Ascending aorta (tissue), 2 donors: Measurements from ENCODE around the gene CYREN. TPM values are rescaled to one million over a fixed set of nuclear protein-coding genes. Genes with fewer than 3 reads are reported as not detected.
"Not testable (repeated sequence)": the region's sequence is repeated elsewhere in the genome, so short reads cannot be mapped to it uniquely, and the experiment has no call there.

Experiments used
- DNase-seq, 2 donors: peaks; one replicate each; pipeline ENCODE4 v3.0.0-alpha.2; 2019; ENCODE audit warnings: low spot score in 2 of 2
- H3K27ac ChIP-seq, 2 donors: fragments of 200-600 bp; sonication (generic); one replicate each; pipeline ENCODE4 v1.5.1; 2016 to 2017; ENCODE audit warnings: mild to moderate bottlenecking in 1 of 2
- H3K27me3 ChIP-seq: fragments of 200-600 bp; sonication (generic); one replicate; pipeline ENCODE4 v1.5.1; 2017
- H3K36me3 ChIP-seq, 2 donors: fragments of 200-600 bp; sonication (generic); one replicate each; pipeline ENCODE4 v1.5.1; 2016
- H3K4me1 ChIP-seq, 2 donors: fragments of 200-600 bp; sonication (generic); one replicate each; pipeline ENCODE4 v1.5.1; 2016 to 2017; ENCODE audit warnings: mild to moderate bottlenecking in 1 of 2
- H3K4me3 ChIP-seq, 2 donors: fragments of 200-600 bp; sonication (generic); one replicate each; pipeline ENCODE4 v1.5.1; 2016 to 2017; ENCODE audit warnings: mild to moderate bottlenecking in 1 of 2
- H3K9me3 ChIP-seq, 2 donors: fragments of 200-600 bp; sonication (generic); one replicate each; pipeline ENCODE4 v1.5.1; 2016
- CTCF ChIP-seq, 3 experiments: fragments of 200-600 bp in 2 of 3; fragments of 450-650 bp in 1 of 3; sonication (generic) in 2 of 3; IDR thresholded peaks; one replicate each; pipeline ENCODE4 v1.5.1; 2016 to 2019; ENCODE audit warnings: antibody characterized with exemption in 3 of 3, mild to moderate bottlenecking in 1 of 3, moderate library complexity in 1 of 3
- intact Hi-C: fragments of 100-400 bp; cut with DNase I; formaldehyde crosslinking; loops from one replicate; pipeline ENCODE4 v1.15.1; 2023
- total RNA-seq: library from RNA; depleted of rRNA; stranded (reverse); fragments of >200 nt; gene quantifications from one replicate; pipeline ENCODE4 v1.1.0, GENCODE V29; 2016

The CYREN gene
- total RNA-seq: 21.6 TPM

- Histone ChIP-seq H3K36me3 (peaks cover 20 to 31% of the 10 kb centered on the region in 2 donors), H3K9me3 (no peaks in the 10 kb centered on the region), H3K27me3 (no peaks in the 10 kb centered on the region), H3K4me3 (peak within 1 kb of the TSS; percentile 68 to 92), H3K4me1 (peaks cover 15 to 27% of the 10 kb centered on the region in 2 donors), H3K27ac (peak within 1 kb of the TSS; percentile 95 to 98)
- intact Hi-C loops: loop anchor here (1.0 to 10.0 kb wide), 8 partner anchors 23 to 524 kb away; partner anchors contain the start of genes AGBL3, BPGM and WDR91
- DNase-seq: peak; percentile 81 to 97
- TF ChIP-seq CTCF (IDR thresholded peaks at IDR 0.05): peak; percentile 80 to 86 (median 81)
Measured at GRCh38 chr7:135170274-135170997, at the start of gene CYREN. TSS of gene CYREN (minus strand) at chr7:135170707. CDS start at chr7:135168922, 1,785 bp downstream.

- H3K27ac ChIP-seq: no peak overlapping the region
- no peaks in the 10 kb centered on the region for H3K4me1 ChIP-seq
- no peaks in the 10 kb centered on the region for H3K36me3 ChIP-seq
- H3K27me3 ChIP-seq: no peaks in the 10 kb centered on the region
- no peak overlapping the region for H3K4me3 ChIP-seq
- TF ChIP-seq CTCF (IDR thresholded peaks at IDR 0.05): no peak
- DNase-seq: no peak
- intact Hi-C loops: no loop called here
- H3K9me3 ChIP-seq: no peaks in the 10 kb centered on the region
Measured at GRCh38 chr7:135217645-135218509, 47.4 kb upstream of the CYREN start.

- no peak overlapping the region for H3K4me3 ChIP-seq
- no peak for DNase-seq
- H3K4me1 ChIP-seq: no peaks in the 10 kb centered on the region
- H3K27me3 ChIP-seq: no peaks in the 10 kb centered on the region
- intact Hi-C loops: no loop called here
- TF ChIP-seq CTCF (IDR thresholded peaks at IDR 0.05): no peak
- no peaks in the 10 kb centered on the region for H3K9me3 ChIP-seq
- no peak overlapping the region for H3K27ac ChIP-seq
- no peaks in the 10 kb centered on the region for H3K36me3 ChIP-seq
Measured at GRCh38 chr7:135215698-135216097, 45.2 kb upstream of the CYREN start.

- no peak for TF ChIP-seq CTCF (IDR thresholded peaks at IDR 0.05)
Measured at GRCh38 chr7:135215180-135215579, 44.7 kb upstream of the CYREN start.

GRCh38 chr7:135213831-135214230 is 43.3 kb upstream of the CYREN start:
- TF ChIP-seq CTCF (IDR thresholded peaks at IDR 0.05): no peak
- Histone ChIP-seq H3K27ac (no peak overlapping the region), H3K4me3 (no peak overlapping the region), H3K4me1 (peaks cover 0 to 13% of the 10 kb centered on the region in 2 donors), H3K27me3 (no peaks in the 10 kb centered on the region), H3K36me3 (no peaks in the 10 kb centered on the region), H3K9me3 (no peaks in the 10 kb centered on the region)
- no peak for DNase-seq
- intact Hi-C loops: loop anchor here (5.0 kb wide), 4 partner anchors 293 to 782 kb away; partner anchors contain the start of genes FAM180A and STMP1

More at GRCh38 chr7:135215180-135215579, 44.7 kb upstream of the CYREN start:
- Histone ChIP-seq H3K36me3 (no peaks in the 10 kb centered on the region), H3K9me3 (no peaks in the 10 kb centered on the region), H3K27me3 (no peaks in the 10 kb centered on the region), H3K4me1 (peaks cover 0 to 2% of the 10 kb centered on the region in 2 donors), H3K4me3 (no peak overlapping the region), H3K27ac (no peak overlapping the region)
- no peak for DNase-seq
- intact Hi-C loops: no loop called here

- not testable (repeated sequence) for H3K36me3 ChIP-seq, H3K9me3 ChIP-seq, H3K27me3 ChIP-seq
- intact Hi-C loops: loop anchor here (1.0 to 5.0 kb wide), 9 partner anchors 41 to 780 kb away; partner anchors contain the start of genes BPGM, CYREN, FAM180A and NUP205
- H3K4me3 ChIP-seq: peak overlapping the region; percentile 77 to 87
- DNase-seq: peak in 1 of 2 donors; percentile 84
- H3K4me1 ChIP-seq: peaks cover 0 to 19% of the 10 kb centered on the region in 2 donors
- peak overlapping the region; percentile 93 to 94 for H3K27ac ChIP-seq
Measured at GRCh38 chr7:135211946-135212685, 41.6 kb upstream of the CYREN start.
